ENCODE results near the gene ATP5MC3.
A peak's percentile ranks its signal among the peaks of the same experiment; 100 is the strongest.

The ATP5MC3 gene

DNA sequence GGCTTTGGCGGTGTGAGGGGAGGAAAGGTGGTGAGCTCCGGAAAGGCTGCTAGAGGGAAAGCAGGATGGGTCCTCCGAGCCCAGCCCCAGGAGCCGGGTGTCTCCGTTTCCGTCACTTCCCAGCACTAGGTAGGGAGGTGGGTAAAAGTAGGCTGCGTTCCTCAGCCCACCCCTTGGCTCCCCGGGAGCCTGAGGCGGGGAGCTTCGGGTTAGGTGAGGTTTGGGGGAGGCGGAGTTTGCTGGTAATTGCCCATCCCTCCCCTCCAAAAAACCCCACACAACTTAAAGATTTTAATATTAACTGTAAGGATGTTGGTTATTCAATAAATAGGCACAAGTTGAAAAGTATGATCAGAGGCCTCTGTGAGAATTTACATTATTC, 13.0 kb downstream of the ATP5MC3 start:
- peaks cover 0 to 3% of the 10 kb centered on the region in 2 donors for H3K36me3 ChIP-seq (ENCODE audit: control insufficient read depth in 2 of 2, insufficient read depth in 2 of 2, low read length in 2 of 2)
- H3K27me3 ChIP-seq (ENCODE audit: control insufficient read depth in 1 of 2, insufficient read depth in 2 of 2, low read length in 2 of 2), result no peaks in the 10 kb centered on the region
- H3K4me3 ChIP-seq (ENCODE audit: low read length in 2 of 2), result peak overlapping the region; percentile 90 to 100
- H3K9me3 ChIP-seq (ENCODE audit: control insufficient read depth in 2 of 2, low read length in 2 of 2), result no peaks in the 10 kb centered on the region
- peak overlapping the region; percentile 72 to 73 for H3K9ac ChIP-seq (ENCODE audit: low read length in 2 of 2)
- peak overlapping the region; percentile 94 for H3K27ac ChIP-seq (ENCODE audit: low read length)
- H3K4me1 ChIP-seq (ENCODE audit: control insufficient read depth, insufficient read depth, low read length), result no peaks in the 10 kb centered on the region

- H3K9me3 ChIP-seq (ENCODE audit: control insufficient read depth in 2 of 2, low read length in 2 of 2), result no peaks in the 10 kb centered on the region
Measured at GRCh38 chr2:175167792-175168563, 13.5 kb downstream of the ATP5MC3 start, which contains the start of gene ATF2. ATF2 (minus strand) TSS chr2:175168203; CDS start chr2:175136443, 31,760 bp downstream.

GRCh38 chr2:175167076-175167791, 14.3 kb downstream of the ATP5MC3 start:
- no peaks in the 10 kb centered on the region for H3K27me3 ChIP-seq (ENCODE audit: control insufficient read depth in 1 of 2, insufficient read depth in 2 of 2, low read length in 2 of 2)
- no peaks in the 10 kb centered on the region for H3K4me1 ChIP-seq (ENCODE audit: control insufficient read depth, insufficient read depth, low read length)
- peak overlapping the region; percentile 94 for H3K27ac ChIP-seq (ENCODE audit: low read length)
- H3K9me3 ChIP-seq (ENCODE audit: control insufficient read depth in 2 of 2, low read length in 2 of 2), result no peaks in the 10 kb centered on the region
- H3K9ac ChIP-seq (ENCODE audit: low read length in 2 of 2), result peak overlapping the region; percentile 99 to 100
- H3K4me3 ChIP-seq (ENCODE audit: low read length in 2 of 2), result peak overlapping the region; percentile 100
- no peaks in the 10 kb centered on the region for H3K36me3 ChIP-seq (ENCODE audit: control insufficient read depth in 2 of 2, insufficient read depth in 2 of 2, low read length in 2 of 2)

More at GRCh38 chr2:175167792-175168563, 13.5 kb downstream of the ATP5MC3 start, which contains the start of gene ATF2:
- peak within 1 kb of the TSS; percentile 99 to 100 for H3K9ac ChIP-seq (ENCODE audit: low read length in 2 of 2)
- H3K27ac ChIP-seq (ENCODE audit: low read length), result peak within 1 kb of the TSS; percentile 94
- no peaks in the 10 kb centered on the region for H3K36me3 ChIP-seq (ENCODE audit: control insufficient read depth in 2 of 2, insufficient read depth in 2 of 2, low read length in 2 of 2)
- no peaks in the 10 kb centered on the region for H3K27me3 ChIP-seq (ENCODE audit: control insufficient read depth in 1 of 2, insufficient read depth in 2 of 2, low read length in 2 of 2)
- peak within 1 kb of the TSS; percentile 100 for H3K4me3 ChIP-seq (ENCODE audit: low read length in 2 of 2)
- no peaks in the 10 kb centered on the region for H3K4me1 ChIP-seq (ENCODE audit: control insufficient read depth, insufficient read depth, low read length)

- H3K9ac ChIP-seq (ENCODE audit: low read length in 2 of 2), result peak overlapping the region in 1 of 2 donors; percentile 99
- no peaks in the 10 kb centered on the region for H3K4me1 ChIP-seq (ENCODE audit: control insufficient read depth, insufficient read depth, low read length)
- no peaks in the 10 kb centered on the region for H3K27me3 ChIP-seq (ENCODE audit: control insufficient read depth in 1 of 2, insufficient read depth in 2 of 2, low read length in 2 of 2)
- H3K9me3 ChIP-seq (ENCODE audit: control insufficient read depth in 2 of 2, low read length in 2 of 2), result no peaks in the 10 kb centered on the region
- H3K27ac ChIP-seq (ENCODE audit: low read length), result no peak overlapping the region
- no peaks in the 10 kb centered on the region for H3K36me3 ChIP-seq (ENCODE audit: control insufficient read depth in 2 of 2, insufficient read depth in 2 of 2, low read length in 2 of 2)
- peak overlapping the region; percentile 100 for H3K4me3 ChIP-seq (ENCODE audit: low read length in 2 of 2)
Measured at GRCh38 chr2:175166216-175166824, 15.2 kb downstream of the ATP5MC3 start.

GRCh38 chr2:175164235-175164634, 17.3 kb downstream of the ATP5MC3 start:
- Histone ChIP-seq H3K36me3 (ENCODE audit: control insufficient read depth in 2 of 2, insufficient read depth in 2 of 2, low read length in 2 of 2) (no peaks in the 10 kb centered on the region), H3K4me3 (ENCODE audit: low read length in 2 of 2) (no peak overlapping the region), H3K27ac (ENCODE audit: low read length) (no peak overlapping the region), H3K27me3 (ENCODE audit: control insufficient read depth in 1 of 2, insufficient read depth in 2 of 2, low read length in 2 of 2) (no peaks in the 10 kb centered on the region), H3K4me1 (ENCODE audit: control insufficient read depth, insufficient read depth, low read length) (no peaks in the 10 kb centered on the region), H3K9ac (ENCODE audit: low read length in 2 of 2) (no peak overlapping the region), H3K9me3 (ENCODE audit: control insufficient read depth in 2 of 2, low read length in 2 of 2) (no peaks in the 10 kb centered on the region)

GRCh38 chr2:175158894-175159293, 22.6 kb downstream of the ATP5MC3 start:
- Histone ChIP-seq H3K4me1 (ENCODE audit: control insufficient read depth, insufficient read depth, low read length) (no peaks in the 10 kb centered on the region), H3K27ac (ENCODE audit: low read length) (no peak overlapping the region), H3K36me3 (ENCODE audit: control insufficient read depth in 2 of 2, insufficient read depth in 2 of 2, low read length in 2 of 2) (no peaks in the 10 kb centered on the region), H3K27me3 (ENCODE audit: control insufficient read depth in 1 of 2, insufficient read depth in 2 of 2, low read length in 2 of 2) (no peaks in the 10 kb centered on the region), H3K4me3 (ENCODE audit: low read length in 2 of 2) (no peak overlapping the region), H3K9me3 (ENCODE audit: control insufficient read depth in 2 of 2, low read length in 2 of 2) (no peaks in the 10 kb centered on the region), H3K9ac (ENCODE audit: low read length in 2 of 2) (no peak overlapping the region)

- H3K9me3 ChIP-seq (ENCODE audit: control insufficient read depth in 2 of 2, low read length in 2 of 2), result no peaks in the 10 kb centered on the region
- no peak overlapping the region for H3K4me3 ChIP-seq (ENCODE audit: low read length in 2 of 2)
- H3K4me1 ChIP-seq (ENCODE audit: control insufficient read depth, insufficient read depth, low read length), result no peaks in the 10 kb centered on the region
- H3K9ac ChIP-seq (ENCODE audit: low read length in 2 of 2), result no peak overlapping the region
- no peaks in the 10 kb centered on the region for H3K27me3 ChIP-seq (ENCODE audit: control insufficient read depth in 1 of 2, insufficient read depth in 2 of 2, low read length in 2 of 2)
- H3K27ac ChIP-seq (ENCODE audit: low read length), result no peak overlapping the region
- H3K36me3 ChIP-seq (ENCODE audit: control insufficient read depth in 2 of 2, insufficient read depth in 2 of 2, low read length in 2 of 2), result no peaks in the 10 kb centered on the region
Measured at GRCh38 chr2:175156534-175156933, 25.0 kb downstream of the ATP5MC3 start.

- Histone ChIP-seq H3K9me3 (ENCODE audit: control insufficient read depth in 2 of 2, low read length in 2 of 2) (no peaks in the 10 kb centered on the region), H3K9ac (ENCODE audit: low read length in 2 of 2) (no peak overlapping the region), H3K4me3 (ENCODE audit: low read length in 2 of 2) (no peak overlapping the region), H3K27me3 (ENCODE audit: control insufficient read depth in 1 of 2, insufficient read depth in 2 of 2, low read length in 2 of 2) (no peaks in the 10 kb centered on the region), H3K4me1 (ENCODE audit: control insufficient read depth, insufficient read depth, low read length) (no peaks in the 10 kb centered on the region), H3K36me3 (ENCODE audit: control insufficient read depth in 2 of 2, insufficient read depth in 2 of 2, low read length in 2 of 2) (peaks cover 0 to 2% of the 10 kb centered on the region in 2 donors), H3K27ac (ENCODE audit: low read length) (no peak overlapping the region)
Measured at GRCh38 chr2:175154661-175155082, 26.8 kb downstream of the ATP5MC3 start.

DNA sequence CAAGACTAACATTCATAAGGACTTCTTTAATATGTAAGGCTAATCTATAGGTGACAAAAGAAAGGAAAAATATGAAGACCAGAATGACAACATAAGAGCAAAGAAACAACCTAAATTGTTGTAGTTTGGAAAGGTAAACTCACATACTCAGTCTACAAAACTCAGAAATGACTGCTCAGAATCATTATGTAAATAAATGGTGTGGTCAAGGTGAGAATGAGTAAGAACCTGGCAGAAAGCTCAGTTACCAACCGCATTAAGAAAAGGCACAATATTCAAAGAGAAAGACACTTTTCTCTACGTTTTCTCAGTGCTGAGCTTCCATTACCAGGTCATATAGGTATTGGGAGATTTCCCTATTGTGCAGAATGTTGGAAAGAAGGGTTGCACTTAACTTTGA, 29.3 kb downstream of the ATP5MC3 start:
- no peaks in the 10 kb centered on the region for H3K4me1 ChIP-seq (ENCODE audit: control insufficient read depth, insufficient read depth, low read length)
- no peak overlapping the region for H3K9ac ChIP-seq (ENCODE audit: low read length in 2 of 2)
- no peaks in the 10 kb centered on the region for H3K27me3 ChIP-seq (ENCODE audit: control insufficient read depth in 1 of 2, insufficient read depth in 2 of 2, low read length in 2 of 2)
- no peaks in the 10 kb centered on the region for H3K9me3 ChIP-seq (ENCODE audit: control insufficient read depth in 2 of 2, low read length in 2 of 2)
- no peak overlapping the region for H3K4me3 ChIP-seq (ENCODE audit: low read length in 2 of 2)
- H3K27ac ChIP-seq (ENCODE audit: low read length), result no peak overlapping the region
- peaks cover 0 to 10% of the 10 kb centered on the region in 2 donors for H3K36me3 ChIP-seq (ENCODE audit: control insufficient read depth in 2 of 2, insufficient read depth in 2 of 2, low read length in 2 of 2)

- H3K27ac ChIP-seq (ENCODE audit: low read length), result no peak overlapping the region
- no peaks in the 10 kb centered on the region for H3K27me3 ChIP-seq (ENCODE audit: control insufficient read depth in 1 of 2, insufficient read depth in 2 of 2, low read length in 2 of 2)
- peaks cover 0 to 10% of the 10 kb centered on the region in 2 donors for H3K36me3 ChIP-seq (ENCODE audit: control insufficient read depth in 2 of 2, insufficient read depth in 2 of 2, low read length in 2 of 2)
- no peaks in the 10 kb centered on the region for H3K4me1 ChIP-seq (ENCODE audit: control insufficient read depth, insufficient read depth, low read length)
- H3K9ac ChIP-seq (ENCODE audit: low read length in 2 of 2), result no peak overlapping the region
- no peak overlapping the region for H3K4me3 ChIP-seq (ENCODE audit: low read length in 2 of 2)
- H3K9me3 ChIP-seq (ENCODE audit: control insufficient read depth in 2 of 2, low read length in 2 of 2), result no peaks in the 10 kb centered on the region
Measured at GRCh38 chr2:175151791-175152190, 29.7 kb downstream of the ATP5MC3 start.

Measured in stomach smooth muscle (tissue), 2 donors.